Loucy (cell line): ENCODE data around the gene SSH2.

Source experiments
- CTCF ChIP-seq: fragments of 200-600 bp; sonication (generic); conservative IDR thresholded peaks from 2 replicates; pipeline ENCODE4 v1.5.1; 2014; ENCODE audit warnings: mild to moderate bottlenecking, antibody characterized with exemption, low read length
- EZH2phosphoT487 ChIP-seq: fragments of 200-600 bp; IDR thresholded peaks from 2 replicates; pipeline ENCODE4 v1.6.1; 2018; ENCODE audit warnings: antibody characterized with exemption, mild to moderate bottlenecking, moderate library complexity, borderline replicate concordance

GRCh38 chr17:29677824-29678223 lies 252.2 kb downstream of the SSH2 start:
- TF ChIP-seq EZH2phosphoT487, result no peak
- no peak for TF ChIP-seq CTCF
